Uterus (tissue), 4 donors: ENCODE measurements around the gene MUC21. TPM values are rescaled to one million over a fixed set of nuclear protein-coding genes. Genes with fewer than 3 reads are reported as not detected.

Source experiments
- DNase-seq, 2 donors: peaks; one replicate each; pipeline ENCODE4 v3.0.0-alpha.2; 2019 to 2020
- H3K27ac ChIP-seq, 2 donors: fragments of 200-600 bp; sonication (generic); 1 replicate in 1 of 2; 2 replicates in 1 of 2; pipeline ENCODE4 v1.5.1; 2016 to 2018
- H3K27me3 ChIP-seq, 2 donors: fragments of 200-600 bp; sonication (generic); one replicate each; pipeline ENCODE4 v1.5.1; 2018 to 2019; ENCODE audit warnings: control low read depth in 1 of 2
- H3K36me3 ChIP-seq, 2 donors: fragments of 200-600 bp; sonication (generic); one replicate each; pipeline ENCODE4 v1.5.1; 2019; ENCODE audit warnings: control low read depth in 1 of 2
- H3K4me1 ChIP-seq, 2 donors: fragments of 200-600 bp; sonication (generic); one replicate each; pipeline ENCODE4 v1.5.1; 2018 to 2019; ENCODE audit warnings: control low read depth in 1 of 2
- H3K4me3 ChIP-seq, 2 donors: fragments of 200-600 bp; sonication (generic); 1 replicate in 1 of 2; 2 replicates in 1 of 2; pipeline ENCODE4 v1.5.1; 2018 to 2019; ENCODE audit warnings: mild to moderate bottlenecking in 1 of 2
- H3K9me3 ChIP-seq, 2 donors: fragments of 200-600 bp; sonication (generic); one replicate each; pipeline ENCODE4 v1.5.1; 2019; ENCODE audit warnings: control low read depth in 1 of 2
- CTCF ChIP-seq, 4 experiments: fragments of 200-600 bp in 2 of 4; fragments of 450-650 bp in 2 of 4; sonication (generic) in 2 of 4; IDR thresholded peaks; one replicate each; pipeline ENCODE4 v1.5.1; 2016 to 2019; ENCODE audit warnings: antibody characterized with exemption in 4 of 4, mild to moderate bottlenecking in 2 of 4, moderate library complexity in 1 of 4
- POLR2A ChIP-seq, 2 donors: fragments of 450-650 bp; IDR thresholded peaks; one replicate each; pipeline ENCODE4 v1.6.1; 2016; ENCODE audit warnings: antibody characterized with exemption in 2 of 2, mild to moderate bottlenecking in 1 of 2, moderate library complexity in 1 of 2
- intact Hi-C: fragments of 100-400 bp; cut with DNase I; formaldehyde crosslinking; loops from one replicate; pipeline ENCODE4 v1.15.1; 2023; ENCODE audit warnings: low total_unique reads
- total RNA-seq, 4 donors: library from RNA; depleted of rRNA in 3 of 4; stranded (reverse); fragments of >200 nt in 3 of 4; gene quantifications; one replicate each; pipeline versions ENCODE4 v1.1.0 to v1.2.4, GENCODE V29; 2014 to 2023
- donor health status: DM: yes; HTN: yes; CAD: no.

MUC21 gene
- total RNA-seq, 4 donors from 2014 or later: 0.28 to 0.59 TPM; not detected in 2

DNA sequence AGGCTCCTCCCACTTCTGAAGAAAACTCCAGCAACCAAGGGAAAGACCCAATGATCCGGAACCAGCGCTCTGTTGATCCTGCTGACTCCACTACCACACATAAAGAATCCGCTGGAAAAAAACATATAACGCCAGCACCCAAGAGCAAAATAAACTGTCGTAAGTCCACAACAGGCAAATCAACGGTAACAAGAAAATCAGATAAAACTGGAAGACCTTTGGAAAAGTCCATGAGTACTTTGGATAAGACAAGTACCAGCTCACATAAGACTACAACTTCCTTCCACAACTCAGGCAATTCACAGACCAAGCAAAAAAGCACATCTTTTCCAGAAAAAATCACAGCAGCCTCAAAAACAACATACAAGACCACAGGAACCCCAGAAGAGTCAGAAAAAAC lies 34.7 kb upstream of the MUC21 start:
- no peak for DNase-seq
- H3K4me1 ChIP-seq: no peaks in the 10 kb centered on the region
- no peak for TF ChIP-seq CTCF (IDR thresholded peaks at IDR 0.05)
- no peak for TF ChIP-seq POLR2A (IDR thresholded peaks at IDR 0.05)
- no peaks in the 10 kb centered on the region for H3K9me3 ChIP-seq
- H3K27ac ChIP-seq: no peak overlapping the region
- H3K27me3 ChIP-seq: no peaks in the 10 kb centered on the region
- H3K36me3 ChIP-seq: no peaks in the 10 kb centered on the region
- no peak overlapping the region for H3K4me3 ChIP-seq
- intact Hi-C loops: no loop called here

DNA sequence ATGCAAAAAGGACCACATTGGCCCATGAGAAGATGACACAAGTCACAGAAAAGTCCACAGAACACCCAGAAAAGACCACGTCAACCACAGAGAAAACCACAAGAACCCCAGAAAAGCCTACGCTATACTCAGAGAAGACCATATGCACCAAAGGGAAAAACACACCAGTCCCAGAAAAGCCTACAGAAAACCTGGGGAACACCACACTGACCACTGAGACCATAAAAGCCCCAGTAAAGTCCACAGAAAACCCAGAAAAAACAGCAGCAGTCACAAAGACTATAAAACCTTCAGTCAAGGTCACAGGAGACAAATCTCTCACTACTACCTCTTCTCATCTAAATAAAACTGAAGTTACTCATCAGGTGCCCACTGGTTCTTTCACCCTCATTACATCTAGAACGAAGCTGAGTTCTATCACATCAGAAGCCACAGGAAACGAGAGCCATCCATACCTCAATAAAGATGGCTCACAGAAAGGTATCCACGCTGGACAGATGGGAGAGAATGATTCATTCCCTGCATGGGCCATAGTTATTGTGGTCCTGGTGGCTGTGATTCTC lies 31.5 kb upstream of the MUC21 start:
- no peak for DNase-seq
- Histone ChIP-seq H3K27me3 (no peaks in the 10 kb centered on the region), H3K27ac (no peak overlapping the region), H3K36me3 (no peaks in the 10 kb centered on the region), H3K4me1 (no peaks in the 10 kb centered on the region), H3K4me3 (no peak overlapping the region), H3K9me3 (no peaks in the 10 kb centered on the region)
- no peak for TF ChIP-seq POLR2A (IDR thresholded peaks at IDR 0.05)
- TF ChIP-seq CTCF (IDR thresholded peaks at IDR 0.05): no peak
- intact Hi-C loops: no loop called here

- H3K4me1 ChIP-seq: no peaks in the 10 kb centered on the region
- no peaks in the 10 kb centered on the region for H3K9me3 ChIP-seq
- H3K36me3 ChIP-seq: no peaks in the 10 kb centered on the region
- TF ChIP-seq POLR2A (IDR thresholded peaks at IDR 0.05): no peak
- TF ChIP-seq CTCF (IDR thresholded peaks at IDR 0.05): no peak
- H3K27me3 ChIP-seq: no peaks in the 10 kb centered on the region
- peak overlapping the region in 1 of 2 donors; percentile 36 for H3K27ac ChIP-seq
- intact Hi-C loops: no loop called here
- H3K4me3 ChIP-seq: peak overlapping the region; percentile 33 to 43
- no peak for DNase-seq
Measured at GRCh38 chr6:30954631-30955366, 28.7 kb upstream of the MUC21 start.

DNA sequence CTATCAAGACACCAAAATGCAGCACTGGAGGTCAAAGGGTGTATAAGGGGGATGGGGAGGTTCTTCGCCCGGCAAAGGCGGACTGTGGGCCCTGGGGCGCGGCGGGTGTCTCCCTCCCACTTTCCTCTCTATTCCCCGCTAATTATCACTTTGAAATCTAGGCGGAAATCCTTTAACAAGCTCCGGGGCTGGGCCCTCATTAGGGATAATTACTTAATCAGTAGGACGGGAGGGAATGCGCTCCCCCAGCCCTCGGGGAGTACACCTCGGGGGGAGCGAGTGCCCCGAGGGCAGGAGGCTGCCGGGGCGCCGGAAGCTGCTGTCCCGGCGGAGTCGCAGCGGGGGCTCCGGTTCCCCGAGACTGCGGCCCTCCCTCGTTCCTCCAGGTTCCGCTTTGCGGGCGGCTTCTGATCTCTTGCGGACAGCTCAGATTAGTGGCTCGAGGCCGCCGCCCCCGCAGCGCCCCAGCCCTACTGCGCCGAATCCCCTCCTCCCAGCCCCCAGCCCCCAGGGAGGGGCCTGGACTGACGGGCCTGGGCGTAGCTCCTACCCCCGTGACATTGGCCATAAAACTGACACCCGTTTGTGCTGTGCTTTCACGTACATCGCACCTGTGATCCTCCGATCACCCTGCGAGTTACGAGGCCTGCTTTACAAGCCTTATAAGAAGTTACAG lies 28.0 kb upstream of the MUC21 start:
- peak; percentile 42 to 76 for DNase-seq
- H3K27me3 ChIP-seq: no peaks in the 10 kb centered on the region
- TF ChIP-seq POLR2A (IDR thresholded peaks at IDR 0.05) (no peak), CTCF (IDR thresholded peaks at IDR 0.05) (no peak)
- no peaks in the 10 kb centered on the region for H3K4me1 ChIP-seq
- H3K36me3 ChIP-seq: no peaks in the 10 kb centered on the region
- intact Hi-C loops: no loop called here
- H3K27ac ChIP-seq: peak overlapping the region; percentile 36 to 43
- H3K4me3 ChIP-seq: peak overlapping the region; percentile 33 to 43
- H3K9me3 ChIP-seq: no peaks in the 10 kb centered on the region

DNA sequence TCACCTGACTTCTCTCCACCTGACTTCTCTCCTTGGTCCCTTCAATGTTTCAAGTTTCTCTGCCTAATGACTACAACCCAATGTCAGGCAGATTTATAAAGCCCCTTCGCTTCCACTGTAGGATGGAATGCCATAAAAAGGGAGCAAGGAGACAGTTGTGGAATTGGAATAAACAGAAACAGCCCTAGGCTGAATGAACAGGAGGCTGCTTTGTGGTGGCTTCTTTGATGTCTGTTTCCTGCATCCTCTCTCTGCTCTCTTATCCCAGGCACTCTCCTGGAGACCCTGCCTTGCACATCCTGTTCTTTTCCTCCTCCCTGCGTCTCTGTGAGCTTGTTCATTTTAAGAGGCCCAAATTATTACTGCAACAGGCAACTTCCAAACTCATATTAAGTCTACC lies 25.8 kb upstream of the MUC21 start:
- TF ChIP-seq CTCF (IDR thresholded peaks at IDR 0.05): no peak
- no peak for TF ChIP-seq POLR2A (IDR thresholded peaks at IDR 0.05)
- intact Hi-C loops: no loop called here
- no peaks in the 10 kb centered on the region for H3K9me3 ChIP-seq
- no peak overlapping the region for H3K4me3 ChIP-seq
- no peak overlapping the region for H3K27ac ChIP-seq
- no peaks in the 10 kb centered on the region for H3K27me3 ChIP-seq
- no peaks in the 10 kb centered on the region for H3K36me3 ChIP-seq
- H3K4me1 ChIP-seq: no peaks in the 10 kb centered on the region
- no peak for DNase-seq
